ENCODE results near the gene PRM1.
A peak's percentile ranks its signal among the peaks of the same experiment; 100 is the strongest.
"Not testable (repeated sequence)": the region's sequence is repeated elsewhere in the genome, so short reads cannot be mapped to it uniquely, and the experiment has no call there.

PRM1 gene

GRCh38 chr16:11297492-11298142 lies 16.5 kb upstream of the PRM1 start:
- DNase-seq (ENCODE audit: low read depth), result peak; percentile 51

- DNase-seq (ENCODE audit: low read depth), result no peak
Measured at GRCh38 chr16:11296706-11297491, 15.8 kb upstream of the PRM1 start.

- DNase-seq (ENCODE audit: low read depth), result no peak
Measured at GRCh38 chr16:11296351-11296705, 15.2 kb upstream of the PRM1 start.

GRCh38 chr16:11295672-11296071 lies 14.5 kb upstream of the PRM1 start:
- DNase-seq (ENCODE audit: low read depth), result no peak

- DNase-seq (ENCODE audit: low read depth), result no peak
Measured at GRCh38 chr16:11292076-11292748, 11.1 kb upstream of the PRM1 start.

GRCh38 chr16:11291091-11291703 lies 10.1 kb upstream of the PRM1 start:
- no peak for DNase-seq (ENCODE audit: low read depth)

GRCh38 chr16:11290102-11290893 lies 9.2 kb upstream of the PRM1 start:
- DNase-seq (ENCODE audit: low read depth), result no peak

GRCh38 chr16:11289696-11290095 lies 8.6 kb upstream of the PRM1 start:
- not testable (repeated sequence) for DNase-seq (ENCODE audit: low read depth)

GRCh38 chr16:11289202-11289601 lies 8.1 kb upstream of the PRM1 start:
- DNase-seq (ENCODE audit: low read depth), result no peak

GRCh38 chr16:11285842-11286241 lies 4.7 kb upstream of the PRM1 start:
- DNase-seq (ENCODE audit: low read depth), result no peak

GRCh38 chr16:11283820-11284248 lies 2.7 kb upstream of the PRM1 start:
- DNase-seq (ENCODE audit: low read depth), result no peak

GRCh38 chr16:11278681-11279628 lies 2.2 kb downstream of the PRM1 start:
- no peak for DNase-seq (ENCODE audit: low read depth)

- no peak for DNase-seq (ENCODE audit: low read depth)
Measured at GRCh38 chr16:11277607-11278337, 3.4 kb downstream of the PRM1 start.

- no peak for DNase-seq (ENCODE audit: low read depth)
Measured at GRCh38 chr16:11276896-11277593, 4.1 kb downstream of the PRM1 start.

- no peak for DNase-seq (ENCODE audit: low read depth)
Measured at GRCh38 chr16:11276143-11276895, 4.8 kb downstream of the PRM1 start, which contains the start of gene PRM2. TSS of gene PRM2 (minus strand) at chr16:11276480. CDS start at chr16:11276370, 110 bp downstream.

- DNase-seq (ENCODE audit: low read depth), result no peak
Measured at GRCh38 chr16:11274964-11275363, 6.2 kb downstream of the PRM1 start.

- DNase-seq (ENCODE audit: low read depth), result no peak
Measured at GRCh38 chr16:11273721-11274324, 7.3 kb downstream of the PRM1 start.

All from stimulated activated CD8-positive, alpha-beta memory T cell treated with anti-CD3 and anti-CD28 coated beads, Interleukin-12 subunit alpha, Interleukin-12 subunit beta, amount 100 ng/mL, for 4 hours (primary cell).